Measurements from ENCODE around the gene PLCD3. TPM values are rescaled to one million over a fixed set of nuclear protein-coding genes. Genes with fewer than 3 reads are reported as not detected.
A peak's percentile ranks its signal among the peaks of the same experiment; 100 is the strongest.

The PLCD3 gene
- total RNA-seq, 1 experiment from 2014 or later, result 55.8 TPM

DNA sequence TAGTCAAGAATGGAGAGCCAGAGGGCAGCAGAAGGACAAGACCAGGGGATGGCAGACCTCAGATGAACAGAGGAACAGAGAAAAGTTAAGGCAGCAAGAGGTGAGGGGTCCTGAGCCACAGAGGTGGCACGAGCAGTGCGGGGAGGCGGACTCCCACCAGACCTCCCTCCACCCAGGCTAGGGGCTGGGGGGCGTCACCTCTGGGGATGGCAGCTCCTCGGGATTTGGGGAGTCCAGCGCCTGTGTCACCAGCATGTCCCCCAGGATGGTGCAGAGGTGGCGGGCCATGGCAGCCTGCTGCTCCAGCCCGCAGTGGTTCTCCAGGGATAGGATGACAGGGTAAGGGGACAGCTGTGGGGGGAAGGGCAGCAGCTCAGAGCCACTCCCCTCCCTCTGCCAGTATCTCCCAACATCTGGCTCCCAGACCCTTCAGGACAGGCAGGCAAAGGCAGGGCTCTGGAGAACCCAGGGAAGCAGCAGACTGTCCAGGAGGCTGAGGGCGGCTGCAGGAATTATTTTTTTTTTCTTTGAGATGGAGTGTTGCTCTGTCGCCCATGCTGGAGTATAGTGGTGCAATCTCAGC is 15.8 kb downstream of the PLCD3 start (continued):
- no peak for TF ChIP-seq MXD4 (CRISPR knock-in tag; IDR thresholded peaks at IDR 0.05; ENCODE audit: borderline replicate concordance)
- TF ChIP-seq, protein P1, sequence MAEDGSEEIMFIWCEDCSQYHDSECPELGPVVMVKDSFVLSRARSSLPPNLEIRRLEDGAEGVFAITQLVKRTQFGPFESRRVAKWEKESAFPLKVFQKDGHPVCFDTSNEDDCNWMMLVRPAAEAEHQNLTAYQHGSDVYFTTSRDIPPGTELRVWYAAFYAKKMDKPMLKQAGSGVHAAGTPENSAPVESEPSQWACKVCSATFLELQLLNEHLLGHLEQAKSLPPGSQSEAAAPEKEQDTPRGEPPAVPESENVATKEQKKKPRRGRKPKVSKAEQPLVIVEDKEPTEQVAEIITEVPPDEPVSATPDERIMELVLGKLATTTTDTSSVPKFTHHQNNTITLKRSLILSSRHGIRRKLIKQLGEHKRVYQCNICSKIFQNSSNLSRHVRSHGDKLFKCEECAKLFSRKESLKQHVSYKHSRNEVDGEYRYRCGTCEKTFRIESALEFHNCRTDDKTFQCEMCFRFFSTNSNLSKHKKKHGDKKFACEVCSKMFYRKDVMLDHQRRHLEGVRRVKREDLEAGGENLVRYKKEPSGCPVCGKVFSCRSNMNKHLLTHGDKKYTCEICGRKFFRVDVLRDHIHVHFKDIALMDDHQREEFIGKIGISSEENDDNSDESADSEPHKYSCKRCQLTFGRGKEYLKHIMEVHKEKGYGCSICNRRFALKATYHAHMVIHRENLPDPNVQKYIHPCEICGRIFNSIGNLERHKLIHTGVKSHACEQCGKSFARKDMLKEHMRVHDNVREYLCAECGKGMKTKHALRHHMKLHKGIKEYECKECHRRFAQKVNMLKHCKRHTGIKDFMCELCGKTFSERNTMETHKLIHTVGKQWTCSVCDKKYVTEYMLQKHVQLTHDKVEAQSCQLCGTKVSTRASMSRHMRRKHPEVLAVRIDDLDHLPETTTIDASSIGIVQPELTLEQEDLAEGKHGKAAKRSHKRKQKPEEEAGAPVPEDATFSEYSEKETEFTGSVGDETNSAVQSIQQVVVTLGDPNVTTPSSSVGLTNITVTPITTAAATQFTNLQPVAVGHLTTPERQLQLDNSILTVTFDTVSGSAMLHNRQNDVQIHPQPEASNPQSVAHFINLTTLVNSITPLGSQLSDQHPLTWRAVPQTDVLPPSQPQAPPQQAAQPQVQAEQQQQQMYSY (CRISPR knock-in tag; IDR thresholded peaks at IDR 0.05), result no peak
- no peak for TF ChIP-seq NFE2L1 (CRISPR knock-in tag; IDR thresholded peaks at IDR 0.05)
- TF ChIP-seq, protein P2, sequence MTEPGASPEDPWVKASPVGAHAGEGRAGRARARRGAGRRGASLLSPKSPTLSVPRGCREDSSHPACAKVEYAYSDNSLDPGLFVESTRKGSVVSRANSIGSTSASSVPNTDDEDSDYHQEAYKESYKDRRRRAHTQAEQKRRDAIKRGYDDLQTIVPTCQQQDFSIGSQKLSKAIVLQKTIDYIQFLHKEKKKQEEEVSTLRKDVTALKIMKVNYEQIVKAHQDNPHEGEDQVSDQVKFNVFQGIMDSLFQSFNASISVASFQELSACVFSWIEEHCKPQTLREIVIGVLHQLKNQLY (CRISPR knock-in tag; IDR thresholded peaks at IDR 0.05), result no peak
- TF ChIP-seq TEAD4 (CRISPR knock-in tag; IDR thresholded peaks at IDR 0.05), result no peak
- TF ChIP-seq OVOL2 (CRISPR knock-in tag; IDR thresholded peaks at IDR 0.05; ENCODE audit: borderline replicate concordance), result no peak
- no peak for TF ChIP-seq KAT7 (CRISPR knock-in tag; IDR thresholded peaks at IDR 0.05; ENCODE audit: borderline replicate concordance)
- no peak for TF ChIP-seq SOX15 (CRISPR knock-in tag; IDR thresholded peaks at IDR 0.05)

DNA sequence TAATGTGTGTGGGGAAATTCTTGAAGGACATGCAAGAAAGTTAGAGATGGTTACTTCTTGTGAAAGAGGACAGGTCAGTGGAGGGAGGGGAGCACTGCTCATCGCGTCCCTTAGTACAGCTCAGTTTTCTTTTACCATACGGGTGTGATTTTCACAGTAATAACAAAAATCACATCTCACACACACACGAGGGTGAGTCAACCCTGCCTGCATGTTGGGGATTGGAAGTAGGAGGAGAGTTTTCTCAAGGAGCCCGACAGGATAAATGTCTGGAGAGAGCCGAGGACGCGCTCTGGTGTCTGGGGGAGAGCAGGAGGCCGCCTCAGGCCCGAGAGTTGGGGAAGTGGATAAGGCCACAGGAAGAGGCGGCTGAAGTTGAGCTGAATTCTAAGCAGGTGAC is 16.4 kb downstream of the PLCD3 start:
- Mint-ChIP-seq H3K27me3 (ENCODE audit: low read depth) (no peaks in the 10 kb centered on the region), H3K36me3 (no peaks in the 10 kb centered on the region), H3K4me1 (peaks cover 14% of the 10 kb centered on the region), H3K4me3 (no peak overlapping the region), H3K27ac (peak overlapping the region; percentile 66; the same call in 1 of the 2 replicates), H3K9me3 (no peaks in the 10 kb centered on the region)
- ATAC-seq (no peak), DNase-seq (ENCODE audit: low spot score) (no peak)
- ChIA-PET CTCF (interaction anchor here (0.9 to 3.0 kb wide), 5 partner anchors 14 to 196 kb away, joined by 3 to 24 read pairs (median 6); partner anchors contain the start of genes ACBD4 and PLCD3), POLR2A (interaction anchor here (1.1 kb wide), 1 partner anchor 12 kb away, joined by 3 read pairs; no protein-coding TSS in a partner anchor)
- TF ChIP-seq KAT7 (CRISPR knock-in tag; IDR thresholded peaks at IDR 0.05; ENCODE audit: borderline replicate concordance) (no peak), MXD4 (CRISPR knock-in tag; IDR thresholded peaks at IDR 0.05; ENCODE audit: borderline replicate concordance) (no peak), IRF2 (CRISPR knock-in tag; IDR thresholded peaks at IDR 0.05; ENCODE audit: borderline replicate concordance, low read depth) (no peak), ELF4 (CRISPR knock-in tag; IDR thresholded peaks at IDR 0.05; ENCODE audit: low read depth) (no peak), SOX15 (CRISPR knock-in tag; IDR thresholded peaks at IDR 0.05) (no peak), TCF7 (CRISPR knock-in tag; IDR thresholded peaks at IDR 0.05; ENCODE audit: low read depth) (no peak), ZNF416 (CRISPR knock-in tag; IDR thresholded peaks at IDR 0.05) (no peak), CBFB (CRISPR knock-in tag; IDR thresholded peaks at IDR 0.05; ENCODE audit: low read depth) (no peak), TEAD1 (CRISPR knock-in tag; IDR thresholded peaks at IDR 0.05) (no peak), ZNF671 (CRISPR knock-in tag; IDR thresholded peaks at IDR 0.05) (no peak), NR1H2 (CRISPR knock-in tag; IDR thresholded peaks at IDR 0.05) (no peak)
- TF ChIP-seq, protein P3, sequence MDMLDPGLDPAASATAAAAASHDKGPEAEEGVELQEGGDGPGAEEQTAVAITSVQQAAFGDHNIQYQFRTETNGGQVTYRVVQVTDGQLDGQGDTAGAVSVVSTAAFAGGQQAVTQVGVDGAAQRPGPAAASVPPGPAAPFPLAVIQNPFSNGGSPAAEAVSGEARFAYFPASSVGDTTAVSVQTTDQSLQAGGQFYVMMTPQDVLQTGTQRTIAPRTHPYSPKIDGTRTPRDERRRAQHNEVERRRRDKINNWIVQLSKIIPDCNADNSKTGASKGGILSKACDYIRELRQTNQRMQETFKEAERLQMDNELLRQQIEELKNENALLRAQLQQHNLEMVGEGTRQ (CRISPR knock-in tag; IDR thresholded peaks at IDR 0.05), result no peak
- TF ChIP-seq, protein P4, sequence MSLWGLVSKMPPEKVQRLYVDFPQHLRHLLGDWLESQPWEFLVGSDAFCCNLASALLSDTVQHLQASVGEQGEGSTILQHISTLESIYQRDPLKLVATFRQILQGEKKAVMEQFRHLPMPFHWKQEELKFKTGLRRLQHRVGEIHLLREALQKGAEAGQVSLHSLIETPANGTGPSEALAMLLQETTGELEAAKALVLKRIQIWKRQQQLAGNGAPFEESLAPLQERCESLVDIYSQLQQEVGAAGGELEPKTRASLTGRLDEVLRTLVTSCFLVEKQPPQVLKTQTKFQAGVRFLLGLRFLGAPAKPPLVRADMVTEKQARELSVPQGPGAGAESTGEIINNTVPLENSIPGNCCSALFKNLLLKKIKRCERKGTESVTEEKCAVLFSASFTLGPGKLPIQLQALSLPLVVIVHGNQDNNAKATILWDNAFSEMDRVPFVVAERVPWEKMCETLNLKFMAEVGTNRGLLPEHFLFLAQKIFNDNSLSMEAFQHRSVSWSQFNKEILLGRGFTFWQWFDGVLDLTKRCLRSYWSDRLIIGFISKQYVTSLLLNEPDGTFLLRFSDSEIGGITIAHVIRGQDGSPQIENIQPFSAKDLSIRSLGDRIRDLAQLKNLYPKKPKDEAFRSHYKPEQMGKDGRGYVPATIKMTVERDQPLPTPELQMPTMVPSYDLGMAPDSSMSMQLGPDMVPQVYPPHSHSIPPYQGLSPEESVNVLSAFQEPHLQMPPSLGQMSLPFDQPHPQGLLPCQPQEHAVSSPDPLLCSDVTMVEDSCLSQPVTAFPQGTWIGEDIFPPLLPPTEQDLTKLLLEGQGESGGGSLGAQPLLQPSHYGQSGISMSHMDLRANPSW (CRISPR knock-in tag; conservative IDR thresholded peaks at IDR 0.05; ENCODE audit: low read depth), result no peak
- TF ChIP-seq, protein P5, sequence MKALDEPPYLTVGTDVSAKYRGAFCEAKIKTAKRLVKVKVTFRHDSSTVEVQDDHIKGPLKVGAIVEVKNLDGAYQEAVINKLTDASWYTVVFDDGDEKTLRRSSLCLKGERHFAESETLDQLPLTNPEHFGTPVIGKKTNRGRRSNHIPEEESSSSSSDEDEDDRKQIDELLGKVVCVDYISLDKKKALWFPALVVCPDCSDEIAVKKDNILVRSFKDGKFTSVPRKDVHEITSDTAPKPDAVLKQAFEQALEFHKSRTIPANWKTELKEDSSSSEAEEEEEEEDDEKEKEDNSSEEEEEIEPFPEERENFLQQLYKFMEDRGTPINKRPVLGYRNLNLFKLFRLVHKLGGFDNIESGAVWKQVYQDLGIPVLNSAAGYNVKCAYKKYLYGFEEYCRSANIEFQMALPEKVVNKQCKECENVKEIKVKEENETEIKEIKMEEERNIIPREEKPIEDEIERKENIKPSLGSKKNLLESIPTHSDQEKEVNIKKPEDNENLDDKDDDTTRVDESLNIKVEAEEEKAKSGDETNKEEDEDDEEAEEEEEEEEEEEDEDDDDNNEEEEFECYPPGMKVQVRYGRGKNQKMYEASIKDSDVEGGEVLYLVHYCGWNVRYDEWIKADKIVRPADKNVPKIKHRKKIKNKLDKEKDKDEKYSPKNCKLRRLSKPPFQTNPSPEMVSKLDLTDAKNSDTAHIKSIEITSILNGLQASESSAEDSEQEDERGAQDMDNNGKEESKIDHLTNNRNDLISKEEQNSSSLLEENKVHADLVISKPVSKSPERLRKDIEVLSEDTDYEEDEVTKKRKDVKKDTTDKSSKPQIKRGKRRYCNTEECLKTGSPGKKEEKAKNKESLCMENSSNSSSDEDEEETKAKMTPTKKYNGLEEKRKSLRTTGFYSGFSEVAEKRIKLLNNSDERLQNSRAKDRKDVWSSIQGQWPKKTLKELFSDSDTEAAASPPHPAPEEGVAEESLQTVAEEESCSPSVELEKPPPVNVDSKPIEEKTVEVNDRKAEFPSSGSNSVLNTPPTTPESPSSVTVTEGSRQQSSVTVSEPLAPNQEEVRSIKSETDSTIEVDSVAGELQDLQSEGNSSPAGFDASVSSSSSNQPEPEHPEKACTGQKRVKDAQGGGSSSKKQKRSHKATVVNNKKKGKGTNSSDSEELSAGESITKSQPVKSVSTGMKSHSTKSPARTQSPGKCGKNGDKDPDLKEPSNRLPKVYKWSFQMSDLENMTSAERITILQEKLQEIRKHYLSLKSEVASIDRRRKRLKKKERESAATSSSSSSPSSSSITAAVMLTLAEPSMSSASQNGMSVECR (CRISPR knock-in tag; IDR thresholded peaks at IDR 0.05; ENCODE audit: borderline replicate concordance), result no peak

Measured in WTC11 (cell line).